HCT116 (cell line): ENCODE results near the gene TRRAP. TPM values are rescaled to one million over a fixed set of nuclear protein-coding genes. Genes with fewer than 3 reads are reported as not detected.

Source experiments
- ATAC-seq: fragments of 200-7000 bp; cut with Tn5 transposase; 2 replicates; pipeline ENCODE4 v1.9.1; 2020; ENCODE audit warnings: mild to moderate bottlenecking, moderate library complexity
- BruUV-seq: library from RNA; stranded (reverse); fragments of 400-500 nt; replicated peaks from 2 replicates; lab custom pipeline; 2021; lab: Mats Ljungman, UMichigan
- CTCF ChIA-PET: fragments of 300-600 bp; sonication (Branson Sonifier 250); formaldehyde crosslinking; loops from one replicate; lab custom pipeline; 2021; ENCODE audit warnings: antibody characterized with exemption; lab: Charles Lee
- POLR2A ChIA-PET: fragments of 300-600, 350-600 bp; sonication (Branson Sonifier 250); formaldehyde crosslinking; loops from one replicate; lab custom pipeline; 2021; ENCODE audit warnings: antibody characterized with exemption; lab: Charles Lee
- RAD21 ChIA-PET, 2 experiments: fragments of 300-600 bp; sonication (Branson Sonifier 250); formaldehyde crosslinking; loops; one replicate each; lab custom pipeline; 2023; ENCODE audit warnings: low total read pairs in 2 of 2; ENCODE audit not compliant: uncharacterized antibody in 2 of 2, unreplicated experiment in 2 of 2, low non-redundant PET in 1 of 2; lab: Charles Lee
- DNase-seq: peaks from one replicate; pipeline ENCODE4 v3.0.0-alpha.2; 2010; ENCODE audit warnings: low read depth, low spot score
- H2AFZ ChIP-seq: fragments of 200-600 bp; shearing (Covaris generic), sonication (generic); 2 replicates; pipeline ENCODE4 v1.6.1; 2017; ENCODE audit warnings: low read depth, mixed run types, mixed read lengths, antibody characterized with exemption, low read length; ENCODE audit not compliant: poor library complexity, severe bottlenecking
- H3K27ac ChIP-seq: 2 replicates; pipeline ENCODE4 v1.5.1; 2012; ENCODE audit warnings: low read depth, low read length
- H3K27me3 ChIP-seq: fragments of 200-600 bp; sonication (generic); 2 replicates; pipeline ENCODE4 v1.6.1; 2016; ENCODE audit warnings: mixed run types, low read length, mixed read lengths; ENCODE audit not compliant: insufficient read depth
- H3K36me3 ChIP-seq, 2 experiments: fragments of 200-500 bp in 1 of 2; fragments of 200-600 bp in 1 of 2; sonication (Bioruptor generic) in 1 of 2; sonication (generic) in 1 of 2; 2 replicates each; pipeline versions ENCODE4 v1.5.1 to v1.6.1; 2014 to 2016; ENCODE audit warnings: low read length in 2 of 2, inconsistent platforms in 1 of 2, mixed read lengths in 1 of 2, mixed run types in 1 of 2; ENCODE audit not compliant: insufficient read depth in 2 of 2, control insufficient read depth in 1 of 2
- H3K4me1 ChIP-seq, 2 experiments: fragments of 200-600 bp in 1 of 2; sonication (generic) in 1 of 2; 2 replicates each; pipeline versions ENCODE4 v1.5.1 to v1.6.1; 2012 to 2017; ENCODE audit warnings: low read length in 2 of 2, inconsistent platforms in 1 of 2, mild to moderate bottlenecking in 1 of 2, mixed read lengths in 1 of 2, mixed run types in 1 of 2, moderate library complexity in 1 of 2; ENCODE audit not compliant: insufficient read depth in 2 of 2, control insufficient read depth in 1 of 2
- H3K4me2 ChIP-seq: fragments of 200-600 bp; sonication (generic); 2 replicates; pipeline ENCODE4 v1.6.1; 2017; ENCODE audit warnings: mixed run types, low read length, mixed read lengths
- H3K4me3 ChIP-seq, 2 experiments: fragments of 200-600 bp in 1 of 2; sonication (generic) in 1 of 2; replicated peaks in 1 of 2; 2 replicates each; pipeline ENCODE4 v1.5.1; 2011 to 2016; ENCODE audit warnings: low read length in 2 of 2, control low read depth in 1 of 2, low read depth in 1 of 2, mild to moderate bottlenecking in 1 of 2, mixed read lengths in 1 of 2, mixed run types in 1 of 2
- H3K79me2 ChIP-seq: fragments of 200-600 bp; sonication (generic); 2 replicates; pipeline ENCODE4 v1.6.1; 2017; ENCODE audit warnings: mild to moderate bottlenecking, mixed run types, low read length, moderate library complexity, mixed read lengths; ENCODE audit not compliant: insufficient read depth
- H3K9ac ChIP-seq: fragments of 200-600 bp; sonication (generic); 2 replicates; pipeline ENCODE4 v1.6.1; 2016; ENCODE audit warnings: low read length, mixed read lengths
- H3K9me2 ChIP-seq: fragments of 200-600 bp; sonication (generic), shearing (Covaris generic); 2 replicates; pipeline ENCODE4 v1.6.1; 2017; ENCODE audit warnings: mixed run types, mild to moderate bottlenecking, moderate library complexity; ENCODE audit not compliant: insufficient read depth
- H3K9me3 ChIP-seq, 2 experiments: fragments of 200-500 bp in 1 of 2; fragments of 200-600 bp in 1 of 2; sonication (Bioruptor generic) in 1 of 2; sonication (generic) in 1 of 2; 2 replicates each; pipeline ENCODE4 v1.6.1; 2014 to 2017; ENCODE audit warnings: low read length in 2 of 2, mixed read lengths in 2 of 2, inconsistent platforms in 1 of 2, low read depth in 1 of 2, mild to moderate bottlenecking in 1 of 2, mixed run types in 1 of 2, moderate library complexity in 1 of 2; ENCODE audit not compliant: control insufficient read depth in 1 of 2, insufficient read depth in 1 of 2
- H4K20me1 ChIP-seq: fragments of 200-600 bp; sonication (generic), shearing (Covaris generic); 2 replicates; pipeline ENCODE4 v1.6.1; 2017; ENCODE audit warnings: mixed run types, mild to moderate bottlenecking, moderate library complexity; ENCODE audit not compliant: insufficient read depth
- CBX3 ChIP-seq: IDR thresholded peaks from 2 replicates; pipeline ENCODE4 v1.6.1; 2012; ENCODE audit warnings: low read depth
- CEBPB ChIP-seq: IDR thresholded peaks from 2 replicates; pipeline ENCODE4 v1.6.1; 2012; ENCODE audit warnings: low read depth
- EZH2 ChIP-seq: fragments of 200-600 bp; sonication (generic); IDR thresholded peaks from 2 replicates; pipeline ENCODE4 v1.6.1; 2017; ENCODE audit warnings: antibody characterized with exemption, mixed run types
- FOSL1 ChIP-seq: IDR thresholded peaks from 2 replicates; pipeline ENCODE4 v1.6.1; 2012; ENCODE audit warnings: low read depth
- JUND ChIP-seq: IDR thresholded peaks from 2 replicates; pipeline ENCODE4 v1.6.1; 2012
- POLR2AphosphoS5 ChIP-seq: IDR thresholded peaks from 2 replicates; pipeline ENCODE4 v1.6.1; 2011; ENCODE audit warnings: mild to moderate bottlenecking, low read depth, low read length, moderate library complexity
- RAD21 ChIP-seq: IDR thresholded peaks from 2 replicates; pipeline ENCODE4 v1.6.1; 2012; ENCODE audit warnings: low read depth, mild to moderate bottlenecking
- SIN3A ChIP-seq: IDR thresholded peaks from 2 replicates; pipeline ENCODE4 v1.6.1; 2012; ENCODE audit warnings: low read depth
- SP1 ChIP-seq: IDR thresholded peaks from 2 replicates; pipeline ENCODE4 v1.6.1; 2012; ENCODE audit warnings: low read depth
- SRF ChIP-seq: IDR thresholded peaks from 2 replicates; pipeline ENCODE4 v1.6.1; 2012; ENCODE audit warnings: low read depth
- TCF7L2 ChIP-seq: IDR thresholded peaks from 2 replicates; pipeline ENCODE4 v1.7.0; 2011; ENCODE audit warnings: borderline replicate concordance, inconsistent platforms; ENCODE audit not compliant: insufficient read depth, insufficient read length; ENCODE audit errors: extremely low read depth
- YY1 ChIP-seq: IDR thresholded peaks from 2 replicates; pipeline ENCODE4 v1.6.1; 2011; ENCODE audit warnings: low read length, low read depth, moderate library complexity, mild to moderate bottlenecking; ENCODE audit not compliant: insufficient replicate concordance; ENCODE audit errors: extremely low read depth
- ZFX ChIP-seq: fragments of 450-650 bp; IDR thresholded peaks from 2 replicates; pipeline ENCODE4 v1.6.1; 2017
- intact Hi-C: fragments of 100-400 bp; cut with micrococcal nuclease; formaldehyde crosslinking; loops from 2 replicates; pipeline ENCODE4 v1.10.0; 2022
- total RNA-seq: library from RNA; stranded (reverse); gene quantifications from one replicate; pipeline ENCODE4 v1.2.1, GENCODE V29; 2021; ENCODE audit not compliant: unreplicated experiment
- TF ChIP-seq, protein P1 (sequence below): IDR thresholded peaks from 2 replicates; pipeline ENCODE4 v1.6.1; 2012; ENCODE audit warnings: low read depth
- TF ChIP-seq, protein P2 (sequence below): IDR thresholded peaks from 2 replicates; pipeline ENCODE4 v1.6.1; 2012
- TF ChIP-seq, protein P3 (sequence below): IDR thresholded peaks from 2 replicates; pipeline ENCODE4 v1.6.1; 2011; ENCODE audit warnings: mild to moderate bottlenecking, low read length, moderate library complexity; ENCODE audit not compliant: insufficient replicate concordance; ENCODE audit errors: extremely low read depth
- TF ChIP-seq, protein P4 (sequence below): IDR thresholded peaks from 2 replicates; pipeline ENCODE4 v1.6.1; 2012
- TF ChIP-seq, protein P5 (sequence below), 3 experiments: fragments of 200-600 bp in 1 of 3; sonication (generic) in 1 of 3; IDR thresholded peaks in 2 of 3; conservative IDR thresholded peaks in 1 of 3; 2 replicates each; pipeline ENCODE4 v1.5.1; 2012 to 2017; ENCODE audit warnings: low read depth in 2 of 3, low read length in 2 of 3, antibody characterized with exemption in 1 of 3, borderline replicate concordance in 1 of 3, control low read depth in 1 of 3, mild to moderate bottlenecking in 1 of 3, mixed read lengths in 1 of 3, mixed run types in 1 of 3, moderate library complexity in 1 of 3; ENCODE audit not compliant: insufficient read depth in 1 of 3

TRRAP gene
- total RNA-seq, 1 experiment from 2014 or later: 44.5 TPM

DNA sequence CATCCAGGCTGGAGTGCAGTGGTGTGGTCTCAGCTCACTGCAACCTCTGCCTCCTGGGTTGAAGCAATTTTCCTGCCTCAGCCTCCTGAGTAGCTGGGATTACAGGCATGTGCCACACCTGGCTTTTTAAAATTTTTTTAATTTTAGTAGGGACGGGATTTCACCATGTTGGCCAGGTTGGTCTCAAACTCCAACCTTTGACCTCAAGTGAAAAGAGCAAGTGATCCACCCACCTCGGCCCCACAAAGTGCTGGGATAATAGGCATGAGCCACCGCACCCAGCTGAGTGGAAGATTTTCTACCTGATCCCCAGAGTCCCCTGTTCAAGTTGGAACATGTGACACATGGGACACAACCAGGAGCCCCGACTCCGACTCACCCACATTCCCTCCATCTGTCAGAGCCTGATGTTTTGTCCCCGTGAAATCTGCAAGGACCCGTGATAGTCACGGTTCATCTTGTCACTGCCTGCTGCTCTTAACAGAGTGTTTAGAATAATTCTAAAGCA, 161.1 kb downstream of the TRRAP start:
- H3K4me2 ChIP-seq: no peak overlapping the region
- H3K36me3 ChIP-seq: peaks cover 8 to 51% of the 10 kb centered on the region in 2 experiments
- no peaks in the 10 kb centered on the region for H3K27me3 ChIP-seq
- H3K9ac ChIP-seq: no peak overlapping the region
- H4K20me1 ChIP-seq: no peaks in the 10 kb centered on the region
- intact Hi-C loops: no loop called here
- no peaks in the 10 kb centered on the region for H3K9me3 ChIP-seq
- POLR2A ChIA-PET: no interaction called here
- BruUV-seq: no TSS peak
- no peaks in the 10 kb centered on the region for H3K79me2 ChIP-seq
- no peak overlapping the region for H2AFZ ChIP-seq
- no peak overlapping the region for H3K4me3 ChIP-seq
- RAD21 ChIA-PET: interaction anchor here in 1 of 2 experiments (1.2 kb wide), 1 partner anchor 229 kb away, joined by 3 read pairs; no protein-coding TSS in a partner anchor
- no peak for ATAC-seq
- no peaks in the 10 kb centered on the region for H3K9me2 ChIP-seq
- no peak overlapping the region for H3K27ac ChIP-seq
- TF ChIP-seq SP1 (no peak), JUND (no peak), POLR2AphosphoS5 (no peak), RAD21 (no peak), SRF (no peak), FOSL1 (no peak), TCF7L2 (no peak), ZFX (no peak), SIN3A (no peak), CBX3 (no peak), EZH2 (no peak), CEBPB (no peak), YY1 (no peak)
- TF ChIP-seq, protein P1, sequence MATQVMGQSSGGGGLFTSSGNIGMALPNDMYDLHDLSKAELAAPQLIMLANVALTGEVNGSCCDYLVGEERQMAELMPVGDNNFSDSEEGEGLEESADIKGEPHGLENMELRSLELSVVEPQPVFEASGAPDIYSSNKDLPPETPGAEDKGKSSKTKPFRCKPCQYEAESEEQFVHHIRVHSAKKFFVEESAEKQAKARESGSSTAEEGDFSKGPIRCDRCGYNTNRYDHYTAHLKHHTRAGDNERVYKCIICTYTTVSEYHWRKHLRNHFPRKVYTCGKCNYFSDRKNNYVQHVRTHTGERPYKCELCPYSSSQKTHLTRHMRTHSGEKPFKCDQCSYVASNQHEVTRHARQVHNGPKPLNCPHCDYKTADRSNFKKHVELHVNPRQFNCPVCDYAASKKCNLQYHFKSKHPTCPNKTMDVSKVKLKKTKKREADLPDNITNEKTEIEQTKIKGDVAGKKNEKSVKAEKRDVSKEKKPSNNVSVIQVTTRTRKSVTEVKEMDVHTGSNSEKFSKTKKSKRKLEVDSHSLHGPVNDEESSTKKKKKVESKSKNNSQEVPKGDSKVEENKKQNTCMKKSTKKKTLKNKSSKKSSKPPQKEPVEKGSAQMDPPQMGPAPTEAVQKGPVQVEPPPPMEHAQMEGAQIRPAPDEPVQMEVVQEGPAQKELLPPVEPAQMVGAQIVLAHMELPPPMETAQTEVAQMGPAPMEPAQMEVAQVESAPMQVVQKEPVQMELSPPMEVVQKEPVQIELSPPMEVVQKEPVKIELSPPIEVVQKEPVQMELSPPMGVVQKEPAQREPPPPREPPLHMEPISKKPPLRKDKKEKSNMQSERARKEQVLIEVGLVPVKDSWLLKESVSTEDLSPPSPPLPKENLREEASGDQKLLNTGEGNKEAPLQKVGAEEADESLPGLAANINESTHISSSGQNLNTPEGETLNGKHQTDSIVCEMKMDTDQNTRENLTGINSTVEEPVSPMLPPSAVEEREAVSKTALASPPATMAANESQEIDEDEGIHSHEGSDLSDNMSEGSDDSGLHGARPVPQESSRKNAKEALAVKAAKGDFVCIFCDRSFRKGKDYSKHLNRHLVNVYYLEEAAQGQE: no peak
- TF ChIP-seq, protein P2, sequence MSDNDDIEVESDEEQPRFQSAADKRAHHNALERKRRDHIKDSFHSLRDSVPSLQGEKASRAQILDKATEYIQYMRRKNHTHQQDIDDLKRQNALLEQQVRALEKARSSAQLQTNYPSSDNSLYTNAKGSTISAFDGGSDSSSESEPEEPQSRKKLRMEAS: no peak
- TF ChIP-seq, protein P3, sequence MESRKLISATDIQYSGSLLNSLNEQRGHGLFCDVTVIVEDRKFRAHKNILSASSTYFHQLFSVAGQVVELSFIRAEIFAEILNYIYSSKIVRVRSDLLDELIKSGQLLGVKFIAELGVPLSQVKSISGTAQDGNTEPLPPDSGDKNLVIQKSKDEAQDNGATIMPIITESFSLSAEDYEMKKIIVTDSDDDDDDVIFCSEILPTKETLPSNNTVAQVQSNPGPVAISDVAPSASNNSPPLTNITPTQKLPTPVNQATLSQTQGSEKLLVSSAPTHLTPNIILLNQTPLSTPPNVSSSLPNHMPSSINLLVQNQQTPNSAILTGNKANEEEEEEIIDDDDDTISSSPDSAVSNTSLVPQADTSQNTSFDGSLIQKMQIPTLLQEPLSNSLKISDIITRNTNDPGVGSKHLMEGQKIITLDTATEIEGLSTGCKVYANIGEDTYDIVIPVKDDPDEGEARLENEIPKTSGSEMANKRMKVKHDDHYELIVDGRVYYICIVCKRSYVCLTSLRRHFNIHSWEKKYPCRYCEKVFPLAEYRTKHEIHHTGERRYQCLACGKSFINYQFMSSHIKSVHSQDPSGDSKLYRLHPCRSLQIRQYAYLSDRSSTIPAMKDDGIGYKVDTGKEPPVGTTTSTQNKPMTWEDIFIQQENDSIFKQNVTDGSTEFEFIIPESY: no peak
- TF ChIP-seq, protein P4, sequence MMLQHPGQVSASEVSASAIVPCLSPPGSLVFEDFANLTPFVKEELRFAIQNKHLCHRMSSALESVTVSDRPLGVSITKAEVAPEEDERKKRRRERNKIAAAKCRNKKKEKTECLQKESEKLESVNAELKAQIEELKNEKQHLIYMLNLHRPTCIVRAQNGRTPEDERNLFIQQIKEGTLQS: no peak
- TF ChIP-seq, protein P5, sequence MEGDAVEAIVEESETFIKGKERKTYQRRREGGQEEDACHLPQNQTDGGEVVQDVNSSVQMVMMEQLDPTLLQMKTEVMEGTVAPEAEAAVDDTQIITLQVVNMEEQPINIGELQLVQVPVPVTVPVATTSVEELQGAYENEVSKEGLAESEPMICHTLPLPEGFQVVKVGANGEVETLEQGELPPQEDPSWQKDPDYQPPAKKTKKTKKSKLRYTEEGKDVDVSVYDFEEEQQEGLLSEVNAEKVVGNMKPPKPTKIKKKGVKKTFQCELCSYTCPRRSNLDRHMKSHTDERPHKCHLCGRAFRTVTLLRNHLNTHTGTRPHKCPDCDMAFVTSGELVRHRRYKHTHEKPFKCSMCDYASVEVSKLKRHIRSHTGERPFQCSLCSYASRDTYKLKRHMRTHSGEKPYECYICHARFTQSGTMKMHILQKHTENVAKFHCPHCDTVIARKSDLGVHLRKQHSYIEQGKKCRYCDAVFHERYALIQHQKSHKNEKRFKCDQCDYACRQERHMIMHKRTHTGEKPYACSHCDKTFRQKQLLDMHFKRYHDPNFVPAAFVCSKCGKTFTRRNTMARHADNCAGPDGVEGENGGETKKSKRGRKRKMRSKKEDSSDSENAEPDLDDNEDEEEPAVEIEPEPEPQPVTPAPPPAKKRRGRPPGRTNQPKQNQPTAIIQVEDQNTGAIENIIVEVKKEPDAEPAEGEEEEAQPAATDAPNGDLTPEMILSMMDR (IDR thresholded peaks at IDR 0.05 in 2 of 3, conservative IDR thresholded peaks at IDR 0.05 in 1 of 3; ENCODE audit: borderline replicate concordance in 1 of 3, insufficient read depth in 1 of 3, low read depth in 2 of 3, low read length in 2 of 3): no peak
- TF ChIP-seq, all 23 proteins: peak for 0
- peaks cover 0 to 4% of the 10 kb centered on the region in 2 experiments; a peak in 1 of 4 replicates for H3K4me1 ChIP-seq
- DNase-seq: no peak
- CTCF ChIA-PET: interaction anchor here (1.2 kb wide), 1 partner anchor 274 kb away, joined by 3 read pairs; no protein-coding TSS in a partner anchor
